NCI-H526 (cell line): Measurements from ENCODE around the gene SLC16A6.
A peak's percentile ranks its signal among the peaks of the same experiment; 100 is the strongest.
"Not testable (repeated sequence)": the region's sequence is repeated elsewhere in the genome, so short reads cannot be mapped to it uniquely, and the experiment has no call there.

ENCODE experiments used
- DNase-seq, 2 experiments: peaks; one replicate each; lab custom pipeline; 2025; lab: John Stamatoyannopoulos, UW

SLC16A6 gene, protein sequence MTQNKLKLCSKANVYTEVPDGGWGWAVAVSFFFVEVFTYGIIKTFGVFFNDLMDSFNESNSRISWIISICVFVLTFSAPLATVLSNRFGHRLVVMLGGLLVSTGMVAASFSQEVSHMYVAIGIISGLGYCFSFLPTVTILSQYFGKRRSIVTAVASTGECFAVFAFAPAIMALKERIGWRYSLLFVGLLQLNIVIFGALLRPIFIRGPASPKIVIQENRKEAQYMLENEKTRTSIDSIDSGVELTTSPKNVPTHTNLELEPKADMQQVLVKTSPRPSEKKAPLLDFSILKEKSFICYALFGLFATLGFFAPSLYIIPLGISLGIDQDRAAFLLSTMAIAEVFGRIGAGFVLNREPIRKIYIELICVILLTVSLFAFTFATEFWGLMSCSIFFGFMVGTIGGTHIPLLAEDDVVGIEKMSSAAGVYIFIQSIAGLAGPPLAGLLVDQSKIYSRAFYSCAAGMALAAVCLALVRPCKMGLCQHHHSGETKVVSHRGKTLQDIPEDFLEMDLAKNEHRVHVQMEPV

DNA sequence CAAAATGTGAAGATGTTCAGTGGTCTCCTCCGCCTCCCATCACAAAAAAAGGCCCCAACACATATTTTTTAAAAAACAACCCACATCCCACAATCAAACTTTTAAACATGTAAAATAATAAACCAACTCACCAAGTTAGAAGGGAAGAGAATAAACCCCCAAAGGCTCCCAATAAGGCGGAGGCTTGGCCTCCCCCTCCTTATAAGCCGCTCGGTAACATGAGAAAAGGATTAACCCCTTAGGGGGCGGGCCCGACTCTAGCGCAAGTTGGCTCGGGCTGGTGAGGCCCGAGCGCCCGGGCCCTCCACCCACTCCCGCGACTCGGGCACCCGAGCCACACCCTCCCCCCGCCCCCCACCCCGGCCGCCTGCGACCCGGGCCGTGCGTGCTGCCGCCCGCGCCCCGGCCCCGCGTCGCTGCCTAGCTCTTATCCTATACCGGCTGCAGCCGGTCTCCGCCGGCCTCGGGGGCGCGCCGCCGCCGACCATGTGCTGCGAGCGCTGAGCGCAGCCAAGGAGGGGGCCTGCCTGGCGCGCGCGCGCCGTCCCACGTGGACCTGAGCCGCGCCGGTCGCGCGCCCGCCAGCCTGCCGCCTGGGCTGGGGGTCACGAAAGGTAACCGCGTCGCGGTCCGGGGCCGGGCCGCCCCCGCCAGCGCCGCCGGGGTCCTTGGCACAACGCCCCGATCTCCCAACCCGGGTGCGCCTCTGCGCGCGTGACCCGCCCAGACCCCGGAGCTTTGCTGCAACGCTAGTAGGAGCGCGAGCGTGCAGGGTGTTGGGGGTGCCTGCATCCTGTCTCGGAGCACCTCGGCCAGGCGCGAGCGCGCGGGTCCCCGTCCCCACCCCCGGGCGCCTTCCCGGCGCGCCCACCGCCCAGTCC, at the start of gene SLC16A6, which contains the start of gene ARSG:
Gene SLC16A6, minus strand, starts transcription at position 173 of the 881 bp plus-strand sequence. CDS start 12,807 bp downstream, outside the sequence.
Gene ARSG, plus strand, starts transcription at position 541 of the 881 bp plus-strand sequence. CDS start 15,999 bp downstream, outside the sequence.
- peak; percentile 55 to 92 for DNase-seq

DNA sequence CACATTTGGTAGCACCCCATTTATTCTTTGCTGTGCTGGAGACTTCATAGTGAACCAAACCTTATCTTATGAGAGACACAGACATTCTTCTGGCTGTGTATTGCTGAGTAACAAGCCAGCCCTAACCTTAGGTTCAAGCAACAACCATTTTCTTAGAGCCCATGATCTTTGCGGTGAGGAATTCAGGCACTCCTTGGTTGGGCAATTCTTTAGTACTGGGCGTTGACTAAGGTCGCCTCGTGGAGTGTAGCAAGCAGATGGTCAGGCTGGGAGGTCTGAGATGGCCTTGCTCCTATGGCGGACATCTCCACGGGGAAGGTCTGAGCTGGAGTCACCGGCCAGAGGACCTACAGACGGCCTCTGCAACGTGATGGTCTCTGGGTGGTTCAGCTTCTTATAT, 43.5 kb upstream of the SLC16A6 start:
- no peak for DNase-seq

DNA sequence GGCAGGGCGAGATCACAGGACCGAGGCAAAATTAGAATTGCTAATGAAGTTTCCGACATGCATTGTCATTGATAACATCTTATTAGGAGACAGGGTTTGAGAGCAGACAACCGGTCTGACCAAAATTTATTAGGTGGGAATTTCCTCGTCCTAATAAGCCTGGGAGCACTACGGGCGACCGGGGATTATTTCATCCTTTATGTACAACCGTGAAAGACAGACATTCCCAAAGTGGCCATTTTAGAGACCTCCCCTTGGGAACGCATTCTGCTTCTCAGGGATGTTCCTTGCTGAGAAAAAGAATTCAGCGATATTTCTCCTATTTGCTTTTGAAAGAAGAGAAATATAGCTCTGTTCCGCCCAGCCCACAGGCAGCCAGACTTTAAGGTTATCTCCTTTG, 41.0 kb upstream of the SLC16A6 start:
- not testable (repeated sequence) for DNase-seq

DNA sequence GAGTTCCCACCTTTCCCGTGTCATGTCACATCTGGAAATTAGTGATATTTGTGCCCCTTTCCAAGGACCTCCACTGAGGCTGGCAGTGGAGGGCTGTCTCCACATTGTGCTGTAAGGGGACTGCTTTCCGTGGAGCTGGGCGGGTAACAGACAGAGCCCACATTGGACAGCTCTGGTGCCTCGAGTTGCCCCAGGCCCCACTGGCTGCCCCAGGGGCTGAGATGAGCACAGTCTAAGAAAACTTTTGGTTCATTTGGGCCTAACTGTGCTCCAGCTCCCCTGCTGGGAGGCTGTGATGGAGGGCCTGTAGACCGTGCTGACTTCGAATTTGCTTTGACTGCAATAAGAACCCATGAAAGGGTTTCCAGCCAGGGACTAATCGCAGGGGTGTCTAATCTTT, 38.4 kb upstream of the SLC16A6 start:
- DNase-seq: no peak

DNA sequence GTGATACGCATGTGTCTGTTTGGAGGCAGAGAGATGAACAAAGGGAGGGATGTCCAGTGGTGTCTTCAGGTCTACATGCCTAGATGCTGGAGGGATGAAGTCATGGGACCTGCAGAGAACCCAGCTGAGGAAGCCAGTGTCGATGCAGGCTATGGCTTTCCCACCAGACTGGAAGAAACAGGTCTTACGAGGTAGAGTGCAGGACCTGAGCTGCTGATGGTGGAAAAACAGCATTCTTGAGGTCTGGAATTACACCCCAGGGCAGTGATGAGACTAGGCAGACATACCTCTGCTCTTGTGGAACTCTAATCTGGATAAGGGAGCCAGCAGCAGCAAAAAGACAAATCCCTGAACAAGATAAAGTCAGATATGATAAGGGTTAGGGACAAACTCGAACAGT, 37.7 kb upstream of the SLC16A6 start:
- DNase-seq: no peak

DNA sequence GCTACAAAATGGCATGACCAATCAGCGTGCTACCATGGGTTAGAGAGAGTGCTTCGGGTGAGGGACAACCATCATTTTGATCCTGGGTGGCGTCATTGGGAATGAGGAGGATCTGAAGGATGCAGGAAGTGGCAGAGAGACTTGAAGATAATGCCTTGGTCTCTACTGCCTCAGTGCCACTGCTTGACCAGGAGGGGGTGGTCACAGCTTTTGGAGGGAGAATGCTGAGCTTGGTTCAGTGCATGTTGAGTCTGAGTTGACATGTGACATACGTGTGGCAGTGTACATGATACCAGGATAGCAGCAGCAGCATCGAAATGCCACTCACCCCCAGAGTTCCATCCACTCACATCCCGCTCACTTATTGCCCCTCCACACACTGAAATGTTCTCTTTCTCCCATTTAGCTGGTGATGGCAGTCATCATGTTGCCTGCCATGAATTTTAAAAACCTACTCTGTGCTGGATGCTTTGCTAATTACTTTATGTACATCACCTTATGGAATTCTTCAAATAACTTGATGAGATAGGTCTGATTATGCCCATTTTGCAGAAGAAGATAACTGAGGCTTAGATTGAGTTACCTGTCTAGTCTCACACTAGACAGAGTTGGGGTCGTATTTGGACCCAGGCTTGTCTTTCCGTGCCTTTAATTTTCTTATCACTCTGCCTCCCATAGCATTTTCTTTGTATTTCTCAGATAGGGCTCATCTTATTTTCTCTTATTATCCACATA, 37.1 kb upstream of the SLC16A6 start:
- no peak for DNase-seq

DNA sequence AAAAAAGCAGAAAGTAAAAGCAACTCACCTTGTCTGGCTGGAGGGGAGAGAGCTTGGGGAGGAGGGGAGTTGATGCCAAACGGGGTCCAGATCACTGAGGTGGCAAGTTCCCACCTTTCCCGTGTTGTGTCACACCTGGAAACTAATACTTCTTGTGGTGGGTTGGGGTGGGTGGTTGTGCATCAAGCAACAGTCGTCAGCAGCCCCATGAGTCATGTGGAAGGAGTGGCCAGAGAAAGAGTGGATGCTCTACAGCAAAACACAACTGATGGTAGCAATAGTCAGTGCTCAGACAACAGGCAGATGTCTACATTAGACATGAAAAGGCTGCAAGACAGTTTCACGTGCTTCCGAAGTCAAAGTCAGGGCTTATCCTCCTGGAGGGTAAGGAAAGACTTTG, 35.8 kb upstream of the SLC16A6 start:
- DNase-seq: no peak

DNA sequence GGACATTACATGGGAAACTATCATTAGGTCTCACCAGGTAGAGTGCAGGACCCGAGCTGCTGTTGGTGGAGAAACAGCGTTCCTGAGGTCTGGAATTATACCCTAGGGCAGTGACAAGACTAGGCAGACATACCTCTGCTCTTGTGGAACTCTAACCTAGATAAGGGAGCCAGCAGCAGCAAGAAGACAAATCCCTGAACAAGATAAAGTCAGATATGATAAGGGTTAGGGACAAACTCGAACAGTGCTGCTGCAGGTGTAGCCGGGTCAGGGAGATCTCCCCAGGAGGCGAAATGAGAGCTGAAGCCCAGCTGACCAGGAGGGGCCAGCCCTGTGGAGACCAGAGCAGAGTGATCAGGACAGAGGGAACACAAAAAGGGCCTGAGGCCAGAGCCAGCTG, 35.0 kb upstream of the SLC16A6 start:
- no peak for DNase-seq

DNA sequence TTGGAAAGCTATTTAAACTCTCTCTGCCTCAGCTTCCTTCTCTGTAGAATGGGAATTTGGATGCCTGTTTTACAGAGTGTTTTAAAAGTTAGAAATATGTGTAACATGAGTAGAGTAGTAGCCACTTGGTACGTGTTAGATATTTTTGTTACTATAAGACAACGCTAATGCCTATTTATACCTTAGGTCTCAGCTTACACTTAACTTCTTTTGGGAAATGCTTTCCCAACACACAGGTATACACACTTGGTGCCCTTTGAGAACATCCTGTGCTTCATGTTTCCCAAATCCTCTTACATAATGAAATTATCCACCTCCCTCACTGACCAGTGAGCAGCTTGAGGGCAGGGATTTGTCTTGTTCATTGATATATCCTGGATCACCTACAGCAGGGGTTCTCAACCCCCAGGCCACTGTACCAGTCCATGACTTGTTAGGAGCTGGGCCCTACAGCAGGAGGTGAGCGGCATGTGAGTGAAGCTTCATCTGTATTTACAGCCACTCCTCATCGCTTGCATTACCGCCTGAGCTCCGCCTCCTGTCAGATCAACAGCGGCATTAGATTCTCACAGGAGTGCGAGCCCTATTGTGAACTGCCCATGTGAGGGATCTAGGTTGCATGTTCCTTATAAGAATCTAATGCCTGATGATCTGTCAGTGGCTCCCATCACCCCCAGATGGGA, 33.9 kb upstream of the SLC16A6 start:
- no peak for DNase-seq

DNA sequence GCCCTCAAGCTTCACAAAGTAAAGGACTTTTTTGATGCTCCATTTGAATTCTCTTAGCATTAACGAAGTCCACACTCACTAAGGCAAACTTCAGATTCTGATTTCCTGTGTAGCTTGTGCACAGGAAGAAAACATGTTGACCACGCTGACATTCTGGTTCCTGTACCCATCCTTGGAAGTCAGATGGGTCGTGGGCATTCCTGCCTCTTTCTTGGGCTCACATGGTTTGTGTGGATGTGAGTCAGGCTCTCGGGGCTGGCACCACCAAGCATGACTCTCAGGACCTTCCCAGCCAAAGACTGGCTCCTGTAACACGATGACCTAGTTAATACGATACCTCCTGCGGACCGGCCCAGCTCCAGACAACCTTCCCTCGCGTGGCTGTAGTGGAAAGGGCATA, 33.2 kb upstream of the SLC16A6 start:
- no peak for DNase-seq

DNA sequence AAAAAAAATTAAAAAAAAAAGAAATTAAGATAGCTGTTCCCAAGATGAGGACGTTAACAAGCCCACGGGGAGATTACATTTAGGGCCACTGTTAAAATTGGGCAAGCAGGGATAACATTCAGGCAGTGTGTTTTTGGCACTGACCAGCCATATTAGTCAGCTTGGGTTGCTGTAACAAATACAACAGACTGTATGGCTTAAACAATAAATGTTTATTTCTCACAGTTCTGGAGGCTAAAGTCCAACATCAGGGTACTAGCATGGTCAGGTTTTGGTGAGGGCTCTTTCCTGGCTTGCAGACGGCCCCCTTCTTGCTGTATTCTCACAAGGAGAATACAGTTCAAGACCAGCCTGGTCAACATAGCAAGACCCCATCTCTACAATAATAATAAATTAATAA, 31.7 kb upstream of the SLC16A6 start:
- no peak for DNase-seq

DNA sequence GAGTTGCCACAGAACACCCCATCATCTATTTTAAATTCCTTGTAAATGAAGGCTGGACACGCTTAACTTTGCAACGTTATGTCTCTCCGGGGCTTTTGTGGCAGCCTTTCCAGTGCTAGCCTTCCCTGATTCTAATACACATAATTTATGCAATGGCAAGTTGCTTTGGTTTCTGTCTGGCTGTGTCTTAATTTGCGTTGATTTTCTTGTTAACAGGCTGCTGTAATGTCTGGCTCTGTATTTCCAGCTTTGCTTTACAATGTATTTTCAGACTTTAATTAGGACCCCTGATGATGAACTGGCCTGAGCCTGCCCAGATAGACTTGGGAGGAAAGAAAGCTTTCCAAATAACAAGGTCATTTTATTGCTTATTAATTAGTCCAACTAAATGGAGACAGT, 30.6 kb upstream of the SLC16A6 start:
- peak in 1 of 2 experiments; percentile 7 for DNase-seq

DNA sequence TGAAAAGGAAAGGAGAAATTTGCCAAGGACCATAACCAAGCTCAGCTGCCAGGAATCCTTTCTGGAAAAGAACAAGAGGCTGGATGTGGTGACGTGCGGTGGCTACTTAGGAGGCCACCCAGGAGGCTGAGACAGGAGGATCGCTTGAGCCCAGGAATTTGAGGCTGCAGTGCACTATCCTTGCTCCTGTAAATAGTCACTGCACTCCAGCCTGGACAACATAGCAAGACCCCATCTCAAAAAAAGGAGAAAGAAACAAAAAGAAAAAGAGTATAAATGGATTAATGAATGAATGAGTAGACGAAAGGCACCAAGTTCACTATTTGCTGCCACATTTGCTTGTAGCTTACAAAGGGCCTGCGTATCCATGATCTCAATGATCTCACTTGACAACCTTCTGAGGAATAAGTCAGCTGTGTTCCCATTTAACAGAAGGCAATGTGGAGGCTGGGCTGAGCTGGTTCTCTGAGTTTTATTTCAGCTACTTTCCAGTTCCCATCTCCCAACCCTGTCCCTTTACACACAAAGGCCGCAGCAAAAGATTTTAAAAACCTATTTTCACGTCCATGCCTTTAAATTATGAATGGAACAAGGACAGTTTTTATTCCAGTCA, 30.1 kb upstream of the SLC16A6 start:
- no peak for DNase-seq

DNA sequence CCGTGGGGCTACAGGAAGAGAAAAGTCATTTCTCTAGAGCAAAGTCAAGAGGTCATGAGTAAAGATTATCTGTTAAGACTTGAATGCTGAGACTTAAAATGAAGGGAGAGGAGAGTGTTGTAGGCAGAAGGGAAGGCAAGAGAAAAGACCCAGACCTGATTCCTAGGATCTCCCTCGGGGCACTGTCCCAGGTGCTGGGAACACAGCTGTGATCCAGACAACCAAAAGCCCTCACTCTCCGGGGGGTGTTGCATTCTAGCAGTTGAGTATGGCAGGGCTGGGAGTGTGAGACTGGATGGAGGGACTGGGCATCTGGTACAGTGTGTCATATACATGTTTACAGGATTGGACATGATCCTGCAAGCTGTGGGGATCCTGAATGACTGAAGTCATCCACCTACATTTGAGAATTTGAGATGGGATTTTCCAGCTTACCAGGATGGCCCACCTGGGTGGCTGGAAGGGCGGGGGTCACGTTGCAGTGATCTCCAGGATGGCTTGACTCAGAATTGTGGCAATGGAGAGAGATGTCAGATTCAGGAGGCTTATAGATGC, 29.5 kb upstream of the SLC16A6 start:
- no peak for DNase-seq

DNA sequence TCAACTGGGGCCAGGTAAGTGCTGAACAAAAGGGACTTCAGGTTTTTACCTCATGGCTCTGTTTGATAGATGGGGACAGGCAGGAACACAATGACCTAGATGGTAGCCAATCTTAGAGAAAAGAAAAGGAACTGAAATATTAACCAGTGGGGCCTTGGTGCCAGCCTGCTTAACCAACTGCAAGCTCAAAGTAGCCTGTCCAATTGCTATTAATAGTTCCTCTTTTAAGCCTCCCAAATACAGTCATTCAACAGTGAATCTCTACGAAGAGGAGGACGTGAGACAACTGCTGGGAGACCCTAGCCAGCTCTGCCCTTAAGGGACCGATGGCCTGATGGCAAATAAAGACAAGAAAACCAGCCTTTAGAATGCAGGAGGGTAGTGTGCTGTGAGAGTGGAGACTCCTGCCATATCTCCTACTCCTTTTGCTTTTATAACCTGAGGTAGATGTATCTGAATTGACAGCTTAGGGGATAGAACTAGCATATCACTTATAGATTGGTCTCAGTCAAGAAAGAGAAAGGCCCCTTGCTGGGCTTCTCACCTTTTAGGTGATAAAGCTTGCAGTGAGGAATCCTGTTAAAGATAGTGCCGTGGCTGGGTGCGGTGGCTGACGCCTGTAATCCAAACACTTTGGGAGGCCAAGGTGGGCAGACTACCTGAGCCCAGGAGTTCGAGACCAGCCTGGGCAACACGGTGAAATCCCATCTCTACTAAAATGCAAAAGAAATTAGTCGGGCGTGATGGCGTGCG, 28.7 kb upstream of the SLC16A6 start:
- DNase-seq: no peak

DNA sequence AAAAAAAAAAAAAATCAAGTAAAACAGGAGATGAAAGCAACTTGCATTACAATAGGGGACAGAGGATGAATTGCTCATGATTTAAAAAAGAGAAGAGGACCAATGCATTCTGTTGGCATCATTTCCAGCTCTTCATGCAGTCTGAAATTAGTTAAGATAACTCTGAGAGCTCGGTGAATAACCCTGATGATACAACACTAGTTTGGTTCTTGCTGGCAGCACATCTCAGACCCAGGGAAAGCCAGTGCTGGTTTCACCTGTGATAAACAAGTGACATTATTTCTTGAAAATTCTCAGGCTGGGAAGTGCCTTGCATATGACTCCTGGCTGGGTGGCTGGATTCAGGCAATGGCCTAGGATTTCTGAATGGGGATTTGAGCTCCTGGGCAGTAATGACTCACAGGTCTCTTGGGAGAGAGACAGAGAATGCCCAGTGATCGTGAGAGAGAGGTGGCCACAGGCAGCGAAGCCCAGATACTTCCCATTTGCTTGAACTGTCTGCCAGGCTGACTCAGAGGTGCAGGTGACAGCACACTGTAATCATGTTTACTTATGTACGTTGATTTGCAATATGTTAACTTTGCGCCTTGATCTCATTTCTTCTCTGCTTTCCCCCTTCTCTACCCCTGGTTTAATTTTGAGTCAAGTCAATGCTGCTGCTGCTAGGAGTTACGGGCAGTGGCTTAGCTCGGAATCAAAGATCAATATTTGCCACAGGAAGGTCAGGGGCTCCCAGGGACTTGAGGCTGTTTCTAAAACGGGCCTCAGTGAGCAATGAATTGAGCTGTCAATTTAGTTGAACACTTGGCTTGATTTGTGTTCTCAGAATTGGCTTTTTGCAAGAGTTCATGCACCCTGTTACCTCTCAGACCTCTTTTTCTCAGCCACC, 27.4 kb upstream of the SLC16A6 start:
- peak; percentile 24 to 66 for DNase-seq

DNA sequence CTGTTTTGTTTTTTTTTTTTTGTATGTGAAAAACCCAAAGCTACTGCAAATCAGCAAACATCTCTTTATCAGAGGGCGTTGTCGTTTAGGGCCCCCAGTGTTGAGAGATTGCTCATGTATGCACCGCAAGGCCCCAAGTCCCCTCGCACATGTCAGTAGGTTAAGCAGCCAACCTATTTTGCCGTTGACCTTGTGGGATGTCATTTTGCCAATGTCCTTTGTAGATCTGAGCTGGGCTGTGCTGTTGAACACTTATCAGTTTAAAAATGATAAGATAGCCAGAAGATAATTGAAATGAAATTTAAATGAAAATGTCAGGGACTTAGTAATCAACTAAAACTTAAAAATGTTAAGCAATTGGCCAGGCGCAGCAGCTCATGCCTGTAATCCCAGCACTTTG, 26.5 kb upstream of the SLC16A6 start:
- DNase-seq: no peak

DNA sequence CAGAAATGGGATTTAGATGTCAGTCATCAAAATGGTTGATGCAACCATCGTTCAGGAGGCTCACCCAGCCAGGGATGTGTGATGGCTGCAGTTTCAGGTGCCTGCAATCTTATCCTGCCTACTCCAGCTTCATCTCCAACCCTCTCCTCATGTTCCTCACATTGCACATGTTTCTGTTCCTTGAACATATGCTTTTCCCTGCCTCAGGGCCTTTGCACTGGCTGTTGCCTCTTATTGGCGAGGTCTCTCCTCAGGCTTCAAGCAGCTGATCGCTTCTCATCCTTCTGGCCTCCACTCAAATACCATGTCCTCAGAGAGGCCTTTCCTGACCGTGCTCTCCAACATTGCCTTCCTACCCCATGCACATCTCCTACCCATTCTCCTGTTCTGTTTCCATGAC, 25.0 kb upstream of the SLC16A6 start:
- DNase-seq: no peak
